GM19467 (cell line): ENCODE results near the gene SLC25A45.
"Not testable (repeated sequence)": the region's sequence is repeated elsewhere in the genome, so short reads cannot be mapped to it uniquely, and the experiment has no call there.

Experiments
- ATAC-seq: cut with Tn5 transposase; IDR thresholded peaks from one replicate; pipeline ENCODE4 v1.9.1; 2021; ENCODE audit warnings: mild to moderate bottlenecking, moderate library complexity; ENCODE audit not compliant: unreplicated experiment

The SLC25A45 gene

GRCh38 chr11:65421794-65422632, 39.6 kb upstream of the SLC25A45 start:
- no peak for ATAC-seq

- no peak for ATAC-seq
Observed at GRCh38 chr11:65420979-65421793, 38.7 kb upstream of the SLC25A45 start.

GRCh38 chr11:65420506-65420905, 38.1 kb upstream of the SLC25A45 start:
- no peak for ATAC-seq

GRCh38 chr11:65419772-65420481, 37.5 kb upstream of the SLC25A45 start:
- ATAC-seq, result no peak

GRCh38 chr11:65419460-65419771, 37.0 kb upstream of the SLC25A45 start:
- ATAC-seq, result no peak

- ATAC-seq, result peak; percentile 37
Observed at GRCh38 chr11:65418681-65419459, 36.4 kb upstream of the SLC25A45 start.

- ATAC-seq, result no peak
Observed at GRCh38 chr11:65418431-65418680, 35.9 kb upstream of the SLC25A45 start.

- ATAC-seq, result no peak
Observed at GRCh38 chr11:65417702-65418430, 35.4 kb upstream of the SLC25A45 start.

GRCh38 chr11:65416841-65417701, 34.6 kb upstream of the SLC25A45 start:
- no peak for ATAC-seq

GRCh38 chr11:65416341-65416824, 33.9 kb upstream of the SLC25A45 start:
- peak; percentile 27 for ATAC-seq

GRCh38 chr11:65415499-65416340, 33.3 kb upstream of the SLC25A45 start:
- no peak for ATAC-seq

GRCh38 chr11:65414776-65415498, 32.5 kb upstream of the SLC25A45 start:
- no peak for ATAC-seq

- not testable (repeated sequence) for ATAC-seq
Observed at GRCh38 chr11:65413077-65413664, 30.7 kb upstream of the SLC25A45 start.

- ATAC-seq, result no peak
Observed at GRCh38 chr11:65412271-65413076, 30.0 kb upstream of the SLC25A45 start.

GRCh38 chr11:65411681-65412070, 29.2 kb upstream of the SLC25A45 start:
- no peak for ATAC-seq

GRCh38 chr11:65410936-65411680, 28.7 kb upstream of the SLC25A45 start:
- no peak for ATAC-seq
